Brain microvascular endothelial cell (primary cell): Measurements from ENCODE around the gene PCF11.

Experiments used
- DNase-seq: peaks from one replicate; pipeline ENCODE4 v3.0.0-alpha.2; 2020
- H3K27ac ChIP-seq: fragments of 250-450 bp; sonication (Bioruptor Pico); 2 replicates; pipeline ENCODE4 v1.5.1; 2020; ENCODE audit warnings: mild to moderate bottlenecking, moderate library complexity
- H3K27me3 ChIP-seq: fragments of 250-450 bp; sonication (Bioruptor Pico); replicated peaks from 2 replicates; pipeline ENCODE4 v1.5.1; 2020; ENCODE audit warnings: mild to moderate bottlenecking
- H3K36me3 ChIP-seq: fragments of 250-450 bp; sonication (Bioruptor Pico); replicated peaks from 2 replicates; pipeline ENCODE4 v1.5.1; 2020; ENCODE audit warnings: mild to moderate bottlenecking
- H3K4me3 ChIP-seq: 2 replicates; pipeline ENCODE4 v1.5.1; 2011; ENCODE audit warnings: low read depth, mild to moderate bottlenecking, control low read depth, low read length, moderate library complexity
- in situ Hi-C: cut with HindIII; loops from 2 replicates; pipeline ENCODE4 v1.10.0; 2017; ENCODE audit warnings: low sequenced_read_pairs, low pct_ligation_motif_present
- TF ChIP-seq, protein P1 (sequence below): IDR thresholded peaks from 2 replicates; pipeline ENCODE4 v1.5.1; 2011; ENCODE audit warnings: low read depth, mild to moderate bottlenecking, moderate library complexity, low read length, control low read depth, inconsistent platforms; ENCODE audit errors: missing control alignments

PCF11 gene

DNA sequence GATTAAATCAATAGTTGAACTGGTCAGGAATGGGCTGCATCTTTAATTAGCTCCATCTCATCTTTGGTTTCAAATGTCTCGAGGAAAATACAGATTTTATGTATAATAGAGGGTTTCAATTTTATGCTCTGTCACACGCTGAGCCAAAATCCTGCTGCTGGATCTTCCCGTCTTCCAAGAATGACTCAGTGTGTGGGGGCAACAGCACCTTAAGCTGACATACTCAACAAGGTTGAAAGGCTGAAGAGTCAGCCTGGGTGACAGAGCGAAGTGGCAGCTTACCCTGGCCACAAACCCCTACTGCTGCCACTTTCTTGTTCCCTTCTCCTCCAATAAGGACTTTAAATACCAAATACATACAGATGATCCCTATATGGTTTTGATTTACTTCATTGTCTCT lies 9.0 kb upstream of the PCF11 start:
- Histone ChIP-seq H3K36me3 (no peaks in the 10 kb centered on the region), H3K27me3 (no peaks in the 10 kb centered on the region), H3K4me3 (no peak overlapping the region), H3K27ac (no peak overlapping the region)
- in situ Hi-C loops: no loop called here
- DNase-seq: no peak
- TF ChIP-seq, protein P1, sequence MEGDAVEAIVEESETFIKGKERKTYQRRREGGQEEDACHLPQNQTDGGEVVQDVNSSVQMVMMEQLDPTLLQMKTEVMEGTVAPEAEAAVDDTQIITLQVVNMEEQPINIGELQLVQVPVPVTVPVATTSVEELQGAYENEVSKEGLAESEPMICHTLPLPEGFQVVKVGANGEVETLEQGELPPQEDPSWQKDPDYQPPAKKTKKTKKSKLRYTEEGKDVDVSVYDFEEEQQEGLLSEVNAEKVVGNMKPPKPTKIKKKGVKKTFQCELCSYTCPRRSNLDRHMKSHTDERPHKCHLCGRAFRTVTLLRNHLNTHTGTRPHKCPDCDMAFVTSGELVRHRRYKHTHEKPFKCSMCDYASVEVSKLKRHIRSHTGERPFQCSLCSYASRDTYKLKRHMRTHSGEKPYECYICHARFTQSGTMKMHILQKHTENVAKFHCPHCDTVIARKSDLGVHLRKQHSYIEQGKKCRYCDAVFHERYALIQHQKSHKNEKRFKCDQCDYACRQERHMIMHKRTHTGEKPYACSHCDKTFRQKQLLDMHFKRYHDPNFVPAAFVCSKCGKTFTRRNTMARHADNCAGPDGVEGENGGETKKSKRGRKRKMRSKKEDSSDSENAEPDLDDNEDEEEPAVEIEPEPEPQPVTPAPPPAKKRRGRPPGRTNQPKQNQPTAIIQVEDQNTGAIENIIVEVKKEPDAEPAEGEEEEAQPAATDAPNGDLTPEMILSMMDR: no peak

GRCh38 chr11:83150450-83150849 lies 6.5 kb upstream of the PCF11 start:
- Histone ChIP-seq H3K27ac (no peak overlapping the region), H3K36me3 (no peaks in the 10 kb centered on the region), H3K4me3 (no peak overlapping the region), H3K27me3 (no peaks in the 10 kb centered on the region)
- TF ChIP-seq, protein P1: no peak
- in situ Hi-C loops: loop anchor here (25.0 kb wide), 2 partner anchors 88 to 238 kb away; partner anchors contain the start of genes DDIAS, PRCP and RAB30
- DNase-seq: no peak

- no peak for DNase-seq
- TF ChIP-seq, protein P1: no peak
- H3K4me3 ChIP-seq: no peak overlapping the region
- no peaks in the 10 kb centered on the region for H3K36me3 ChIP-seq
- in situ Hi-C loops: loop anchor here (25.0 kb wide), 2 partner anchors 89 to 239 kb away; partner anchors contain the start of genes DDIAS, PRCP and RAB30
- H3K27me3 ChIP-seq: no peaks in the 10 kb centered on the region
- H3K27ac ChIP-seq: no peak overlapping the region
These were observed 5.5 kb upstream of the PCF11 start for GRCh38 chr11:83151274-83151977.

DNA sequence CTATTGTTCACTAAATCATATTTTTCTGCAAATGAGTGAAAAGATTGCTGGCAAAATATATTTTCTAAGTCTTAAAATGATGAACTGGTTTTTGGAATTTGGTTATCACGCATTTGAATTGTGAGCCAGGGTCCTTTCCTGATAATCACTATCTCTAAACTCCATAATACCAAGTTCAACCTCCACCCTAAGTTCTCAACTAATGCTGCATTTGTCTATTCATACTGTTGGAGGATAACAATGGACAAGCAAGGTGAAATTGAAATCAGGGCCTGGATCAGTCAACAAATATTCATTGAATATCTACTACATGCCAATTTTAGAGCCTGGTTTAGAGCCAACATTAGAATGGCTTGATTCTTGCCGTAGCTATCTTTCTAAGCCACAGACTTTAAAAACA lies 4.7 kb upstream of the PCF11 start:
- TF ChIP-seq, protein P1: no peak
- Histone ChIP-seq H3K27me3 (no peaks in the 10 kb centered on the region), H3K27ac (no peak overlapping the region), H3K4me3 (no peak overlapping the region), H3K36me3 (peaks cover 3% of the 10 kb centered on the region)
- DNase-seq: no peak
- in situ Hi-C loops: loop anchor here (25.0 kb wide), 2 partner anchors 90 to 240 kb away; partner anchors contain the start of genes DDIAS, PRCP and RAB30

GRCh38 chr11:83153764-83154163 lies 3.2 kb upstream of the PCF11 start:
- H3K27ac ChIP-seq: no peak overlapping the region

More at GRCh38 chr11:83153764-83154163, 3.2 kb upstream of the PCF11 start:
- H3K27me3 ChIP-seq: no peaks in the 10 kb centered on the region
- H3K36me3 ChIP-seq: peaks cover 9% of the 10 kb centered on the region
- H3K4me3 ChIP-seq: no peak overlapping the region
- in situ Hi-C loops: loop anchor here (25.0 kb wide), 2 partner anchors 91 to 241 kb away; partner anchors contain the start of genes DDIAS, PRCP and RAB30
- DNase-seq: no peak
- TF ChIP-seq, protein P1: no peak
